ENCODE data around the gene CHRNB2.
"Not testable (repeated sequence)": the region's sequence is repeated elsewhere in the genome, so short reads cannot be mapped to it uniquely, and the experiment has no call there.

The CHRNB2 gene

GRCh38 chr1:154567386-154568156 is at the start of gene CHRNB2:
Gene CHRNB2, plus strand, starts transcription at chr1:154567778. Its CDS starts 267 bp downstream, at chr1:154568045.
- DNase-seq, result no peak

GRCh38 chr1:154519591-154519991 is 48.0 kb upstream of the CHRNB2 start:
- DNase-seq, result no peak

GRCh38 chr1:154520333-154520732 is 47.2 kb upstream of the CHRNB2 start:
- DNase-seq, result no peak

- DNase-seq, result no peak
These were observed 45.9 kb upstream of the CHRNB2 start for GRCh38 chr1:154521695-154522094.

GRCh38 chr1:154524881-154525280 is 42.7 kb upstream of the CHRNB2 start:
- no peak for DNase-seq

GRCh38 chr1:154527192-154527591 is 40.4 kb upstream of the CHRNB2 start:
- DNase-seq, result no peak

GRCh38 chr1:154529308-154529707 is 38.3 kb upstream of the CHRNB2 start:
- DNase-seq, result no peak

GRCh38 chr1:154531950-154532349 is 35.6 kb upstream of the CHRNB2 start:
- DNase-seq, result not testable (repeated sequence)

- DNase-seq, result no peak
These were observed 33.4 kb upstream of the CHRNB2 start for GRCh38 chr1:154533952-154534844.

GRCh38 chr1:154536570-154536969 is 31.0 kb upstream of the CHRNB2 start:
- no peak for DNase-seq

GRCh38 chr1:154539486-154540483 is 27.8 kb upstream of the CHRNB2 start:
- no peak for DNase-seq

GRCh38 chr1:154541231-154541630 is 26.3 kb upstream of the CHRNB2 start:
- DNase-seq, result no peak

- peak; percentile 16 for DNase-seq
These were observed 21.1 kb upstream of the CHRNB2 start for GRCh38 chr1:154546264-154547063.

- DNase-seq, result no peak
These were observed 20.4 kb upstream of the CHRNB2 start for GRCh38 chr1:154547105-154547732.

GRCh38 chr1:154548028-154548427 is 19.6 kb upstream of the CHRNB2 start:
- no peak for DNase-seq

- DNase-seq, result no peak
These were observed 18.3 kb upstream of the CHRNB2 start for GRCh38 chr1:154549202-154549770.

- DNase-seq, result no peak
These were observed 17.5 kb upstream of the CHRNB2 start for GRCh38 chr1:154550070-154550469.

GRCh38 chr1:154550657-154551056 is 16.9 kb upstream of the CHRNB2 start:
- no peak for DNase-seq

GRCh38 chr1:154551474-154551873 is 16.1 kb upstream of the CHRNB2 start:
- no peak for DNase-seq

- no peak for DNase-seq
These were observed 15.5 kb upstream of the CHRNB2 start for GRCh38 chr1:154552036-154552435.

Data from GF-D8 (cell line).